Liver (tissue), 3 donors: Measurements from ENCODE around the gene CLEC4E.

Source experiments
- CTCF ChIP-seq: fragments of 150-350 bp; IDR thresholded peaks from 2 replicates; pipeline ENCODE4 v1.5.1; 2017; ENCODE audit warnings: improper control_type of control experiment, low read depth, low read length; ENCODE audit not compliant: missing input control
- FOXA1 ChIP-seq: IDR thresholded peaks from 2 replicates; pipeline ENCODE4 v1.6.1; 2016; ENCODE audit warnings: antibody characterized with exemption
- GABPA ChIP-seq, 2 donors: IDR thresholded peaks in 1 of 2; conservative IDR thresholded peaks in 1 of 2; 2 replicates each; pipeline ENCODE4 v1.6.1; 2016; ENCODE audit warnings: antibody characterized with exemption in 2 of 2, mild to moderate bottlenecking in 1 of 2, moderate library complexity in 1 of 2
- HNF4A ChIP-seq, 2 donors: conservative IDR thresholded peaks; 2 replicates each; pipeline ENCODE4 v1.6.1; 2016; ENCODE audit warnings: antibody characterized with exemption in 2 of 2, mild to moderate bottlenecking in 2 of 2
- HNF4G ChIP-seq: IDR thresholded peaks from 2 replicates; pipeline ENCODE4 v1.6.1; 2016; ENCODE audit warnings: antibody characterized with exemption
- JUND ChIP-seq, 2 donors: IDR thresholded peaks; 2 replicates each; pipeline ENCODE4 v1.6.1; 2016; ENCODE audit warnings: antibody characterized with exemption in 2 of 2
- RAD21 ChIP-seq, 2 donors: IDR thresholded peaks; 2 replicates each; pipeline ENCODE4 v1.6.1; 2016; ENCODE audit warnings: antibody characterized with exemption in 2 of 2, mild to moderate bottlenecking in 2 of 2
- SP1 ChIP-seq: IDR thresholded peaks from 2 replicates; pipeline ENCODE4 v1.6.1; 2018; ENCODE audit warnings: antibody characterized with exemption, mild to moderate bottlenecking
- TAF1 ChIP-seq: conservative IDR thresholded peaks from 2 replicates; pipeline ENCODE4 v1.6.1; 2016; ENCODE audit warnings: antibody characterized with exemption, mild to moderate bottlenecking
- YY1 ChIP-seq: IDR thresholded peaks from 2 replicates; pipeline ENCODE4 v1.6.1; 2016; ENCODE audit warnings: antibody characterized with exemption, mild to moderate bottlenecking
- ZBTB33 ChIP-seq: IDR thresholded peaks from 2 replicates; pipeline ENCODE4 v1.6.1; 2016; ENCODE audit warnings: antibody characterized with exemption
- TF ChIP-seq, protein P1 (sequence below): IDR thresholded peaks from 2 replicates; pipeline ENCODE4 v1.6.1; 2016; ENCODE audit warnings: antibody characterized with exemption, mild to moderate bottlenecking
- TF ChIP-seq, protein P2 (sequence below): IDR thresholded peaks from 2 replicates; pipeline ENCODE4 v1.6.1; 2016; ENCODE audit warnings: antibody characterized with exemption
- TF ChIP-seq, protein P3 (sequence below): IDR thresholded peaks from 2 replicates; pipeline ENCODE4 v1.6.1; 2016; ENCODE audit warnings: antibody characterized with exemption
- donor health status: healthy.
- donor health status: healthy.

GRCh38 chr12:8548192-8548591 is 7.5 kb upstream of the CLEC4E start:
- no peak for TF ChIP-seq JUND (IDR thresholded peaks at IDR 0.05)
- TF ChIP-seq CTCF: no peak
- TF ChIP-seq FOXA1: no peak
- no peak for TF ChIP-seq RAD21 (IDR thresholded peaks at IDR 0.05)
- TF ChIP-seq ZBTB33: no peak
- no peak for TF ChIP-seq GABPA (IDR thresholded peaks at IDR 0.05 in 1 of 2, conservative IDR thresholded peaks at IDR 0.05 in 1 of 2)
- TF ChIP-seq, protein P1, sequence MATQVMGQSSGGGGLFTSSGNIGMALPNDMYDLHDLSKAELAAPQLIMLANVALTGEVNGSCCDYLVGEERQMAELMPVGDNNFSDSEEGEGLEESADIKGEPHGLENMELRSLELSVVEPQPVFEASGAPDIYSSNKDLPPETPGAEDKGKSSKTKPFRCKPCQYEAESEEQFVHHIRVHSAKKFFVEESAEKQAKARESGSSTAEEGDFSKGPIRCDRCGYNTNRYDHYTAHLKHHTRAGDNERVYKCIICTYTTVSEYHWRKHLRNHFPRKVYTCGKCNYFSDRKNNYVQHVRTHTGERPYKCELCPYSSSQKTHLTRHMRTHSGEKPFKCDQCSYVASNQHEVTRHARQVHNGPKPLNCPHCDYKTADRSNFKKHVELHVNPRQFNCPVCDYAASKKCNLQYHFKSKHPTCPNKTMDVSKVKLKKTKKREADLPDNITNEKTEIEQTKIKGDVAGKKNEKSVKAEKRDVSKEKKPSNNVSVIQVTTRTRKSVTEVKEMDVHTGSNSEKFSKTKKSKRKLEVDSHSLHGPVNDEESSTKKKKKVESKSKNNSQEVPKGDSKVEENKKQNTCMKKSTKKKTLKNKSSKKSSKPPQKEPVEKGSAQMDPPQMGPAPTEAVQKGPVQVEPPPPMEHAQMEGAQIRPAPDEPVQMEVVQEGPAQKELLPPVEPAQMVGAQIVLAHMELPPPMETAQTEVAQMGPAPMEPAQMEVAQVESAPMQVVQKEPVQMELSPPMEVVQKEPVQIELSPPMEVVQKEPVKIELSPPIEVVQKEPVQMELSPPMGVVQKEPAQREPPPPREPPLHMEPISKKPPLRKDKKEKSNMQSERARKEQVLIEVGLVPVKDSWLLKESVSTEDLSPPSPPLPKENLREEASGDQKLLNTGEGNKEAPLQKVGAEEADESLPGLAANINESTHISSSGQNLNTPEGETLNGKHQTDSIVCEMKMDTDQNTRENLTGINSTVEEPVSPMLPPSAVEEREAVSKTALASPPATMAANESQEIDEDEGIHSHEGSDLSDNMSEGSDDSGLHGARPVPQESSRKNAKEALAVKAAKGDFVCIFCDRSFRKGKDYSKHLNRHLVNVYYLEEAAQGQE: no peak
- TF ChIP-seq YY1: no peak
- no peak for TF ChIP-seq TAF1
- no peak for TF ChIP-seq SP1
- TF ChIP-seq, protein P2, sequence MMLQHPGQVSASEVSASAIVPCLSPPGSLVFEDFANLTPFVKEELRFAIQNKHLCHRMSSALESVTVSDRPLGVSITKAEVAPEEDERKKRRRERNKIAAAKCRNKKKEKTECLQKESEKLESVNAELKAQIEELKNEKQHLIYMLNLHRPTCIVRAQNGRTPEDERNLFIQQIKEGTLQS: no peak
- no peak for TF ChIP-seq HNF4A (conservative IDR thresholded peaks at IDR 0.05)
- TF ChIP-seq HNF4G: no peak
- TF ChIP-seq, protein P3, sequence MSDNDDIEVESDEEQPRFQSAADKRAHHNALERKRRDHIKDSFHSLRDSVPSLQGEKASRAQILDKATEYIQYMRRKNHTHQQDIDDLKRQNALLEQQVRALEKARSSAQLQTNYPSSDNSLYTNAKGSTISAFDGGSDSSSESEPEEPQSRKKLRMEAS: no peak
